GM18858 (cell line): ENCODE data around the gene TPRKB.
"Not testable (repeated sequence)": the region's sequence is repeated elsewhere in the genome, so short reads cannot be mapped to it uniquely, and the experiment has no call there.

Experiments used
- ATAC-seq: cut with Tn5 transposase; IDR thresholded peaks from one replicate; pipeline ENCODE4 v1.9.1; 2021; ENCODE audit not compliant: unreplicated experiment

Gene TPRKB

DNA sequence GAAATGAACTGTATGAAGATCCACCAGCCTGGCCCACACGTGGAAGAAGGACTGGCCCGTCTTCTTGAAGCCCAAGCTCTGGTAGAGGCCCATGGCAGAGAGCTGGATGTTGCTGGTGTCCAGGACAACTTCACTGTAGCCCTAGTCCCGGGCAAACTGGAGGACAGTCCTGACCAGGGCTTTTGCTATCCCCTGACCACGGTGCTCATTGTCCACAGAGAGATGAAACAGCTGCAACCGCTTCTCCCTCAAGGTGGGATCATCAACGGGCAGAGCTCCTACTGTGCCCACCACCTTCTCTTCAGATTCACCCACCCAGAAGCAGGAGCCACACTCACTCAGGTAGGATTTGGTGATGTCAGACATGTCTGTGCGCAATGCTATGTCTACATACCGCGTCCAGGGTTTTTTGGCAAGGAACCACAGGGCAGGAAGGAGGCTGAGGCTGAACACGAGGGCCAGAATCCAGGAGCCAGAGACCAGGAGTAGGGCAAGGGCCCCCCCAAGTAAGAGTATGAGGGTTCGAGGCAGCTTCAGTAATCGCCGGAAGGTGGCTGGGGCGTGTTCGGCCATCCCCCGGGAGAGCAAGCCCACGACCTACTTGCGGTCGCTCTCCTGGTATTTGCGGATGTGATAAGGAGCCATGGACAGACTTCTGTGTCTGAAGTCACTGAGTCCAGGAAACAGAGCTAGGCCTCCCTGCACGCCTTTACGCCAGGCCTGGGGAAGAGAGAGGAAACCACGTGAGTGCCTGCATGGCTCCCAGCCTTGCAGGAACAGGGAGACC is 36.3 kb downstream of the TPRKB start:
- no peak for ATAC-seq

GRCh38 chr2:73700131-73700611 is 37.0 kb downstream of the TPRKB start:
- no peak for ATAC-seq

DNA sequence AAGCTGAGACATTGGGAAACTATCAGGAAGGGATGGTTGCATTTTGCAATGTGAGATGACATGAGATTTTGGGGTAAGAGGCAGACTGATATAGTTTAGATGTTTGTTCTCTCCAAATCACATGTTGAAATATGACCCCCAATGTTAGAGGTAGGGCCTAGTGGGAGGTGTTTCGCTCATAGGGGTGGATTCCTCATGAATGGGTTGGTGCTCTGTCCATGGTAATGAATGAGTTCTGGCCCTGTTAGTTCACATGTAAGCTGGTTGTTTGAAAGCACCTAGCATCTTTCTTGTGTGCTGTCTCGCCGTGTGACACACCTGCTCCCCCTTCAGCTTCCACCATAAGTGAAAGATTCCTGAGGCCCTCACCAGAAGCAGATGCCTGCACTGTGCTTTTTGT is 37.7 kb downstream of the TPRKB start:
- ATAC-seq = no peak

GRCh38 chr2:73698101-73698500 is 39.0 kb downstream of the TPRKB start:
- ATAC-seq = no peak

GRCh38 chr2:73697606-73698005 is 39.5 kb downstream of the TPRKB start:
- ATAC-seq = no peak

GRCh38 chr2:73696985-73697384 is 40.2 kb downstream of the TPRKB start:
- not testable (repeated sequence) for ATAC-seq

- not testable (repeated sequence) for ATAC-seq
Measured at GRCh38 chr2:73696521-73696920, 40.6 kb downstream of the TPRKB start.

DNA sequence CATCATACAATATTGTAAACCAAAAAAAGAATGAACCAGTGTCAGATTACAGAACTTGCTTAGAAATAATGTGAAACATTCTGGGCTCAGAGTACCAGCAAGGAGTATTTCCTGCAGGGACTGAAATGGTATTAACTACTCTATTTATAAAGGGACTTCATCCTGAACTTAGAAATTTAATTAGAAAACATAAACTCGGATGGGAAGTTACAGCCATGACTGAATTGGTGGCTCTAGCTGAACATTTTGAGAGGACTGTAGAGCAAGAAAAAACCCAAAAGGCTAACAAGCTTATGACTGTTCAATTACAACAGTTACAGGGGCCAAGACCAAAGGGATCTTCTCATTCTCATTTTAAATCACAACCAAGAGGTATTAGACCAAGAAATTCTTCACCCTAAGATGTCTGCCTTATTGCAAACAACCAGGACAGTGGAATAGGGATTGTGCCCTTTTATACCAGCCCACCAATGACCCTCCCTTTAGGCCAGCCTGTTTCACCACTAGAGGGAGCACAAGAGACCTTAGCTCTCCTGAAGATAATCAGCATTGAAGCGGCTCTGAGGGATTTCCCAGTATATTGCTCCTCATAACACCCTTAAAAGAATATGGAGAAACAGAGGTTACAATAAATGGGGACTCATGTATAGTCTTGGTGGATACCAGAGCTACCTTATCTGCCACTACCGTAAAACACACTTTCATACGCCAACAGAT is 46.6 kb downstream of the TPRKB start:
- ATAC-seq = not testable (repeated sequence)

GRCh38 chr2:73688494-73688893 is 48.7 kb downstream of the TPRKB start:
- ATAC-seq = not testable (repeated sequence)

GRCh38 chr2:73685764-73686438 is 51.2 kb downstream of the TPRKB start:
- no peak for ATAC-seq

DNA sequence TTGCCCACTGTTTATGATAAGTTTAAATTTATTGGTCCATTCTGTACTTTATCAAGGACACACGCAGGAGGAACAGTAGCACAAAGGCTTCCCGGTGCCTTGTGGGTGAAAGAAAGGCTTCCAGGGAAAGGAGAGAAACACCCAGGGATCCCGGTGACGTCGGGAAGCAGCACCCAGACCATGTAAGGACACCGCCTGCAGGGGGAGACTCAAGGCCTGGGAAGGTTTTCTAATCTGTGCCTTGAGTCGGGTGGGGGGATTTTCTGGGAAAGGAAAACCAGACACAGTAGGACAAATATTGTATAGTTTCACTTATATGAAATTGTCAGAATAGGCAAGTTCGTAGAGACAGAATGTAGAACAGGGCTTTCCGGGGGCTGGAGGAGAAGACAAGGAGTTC is 52.2 kb downstream of the TPRKB start:
- not testable (repeated sequence) for ATAC-seq

GRCh38 chr2:73684325-73684724 is 52.8 kb downstream of the TPRKB start:
- ATAC-seq = not testable (repeated sequence)

DNA sequence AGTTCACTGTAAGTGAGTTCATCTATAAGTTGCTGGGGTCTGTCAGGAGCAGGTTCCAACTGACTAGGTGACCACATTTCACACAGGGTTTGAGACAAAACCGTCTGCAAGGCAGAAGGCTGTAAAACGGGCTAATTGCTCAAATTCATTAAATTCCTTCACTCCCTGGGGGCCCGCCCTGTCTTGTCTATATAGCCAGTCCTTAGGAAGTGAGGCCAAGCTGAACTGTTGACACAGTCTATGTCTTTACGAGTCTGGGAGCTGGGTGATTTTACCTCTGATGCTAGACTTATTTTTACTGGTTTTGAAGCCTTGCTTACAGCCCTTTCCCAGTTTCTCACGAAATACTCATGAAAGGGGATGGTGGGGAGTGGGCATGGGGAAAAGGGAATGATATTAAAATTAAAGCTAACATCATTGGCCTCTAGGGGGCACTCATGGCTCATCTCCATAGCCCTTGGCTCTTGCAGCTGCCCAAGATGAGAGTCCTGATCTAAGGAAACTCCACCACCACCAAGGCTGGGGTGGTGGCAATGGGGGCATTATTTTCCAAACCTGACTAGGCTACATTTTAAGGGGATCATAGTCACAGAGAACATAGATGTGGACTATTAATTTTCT is 57.1 kb downstream of the TPRKB start:
- not testable (repeated sequence) for ATAC-seq
